Endothelial cell (in vitro differentiated cells): ENCODE data around the gene SH3RF1. TPM values are rescaled to one million over a fixed set of nuclear protein-coding genes. Genes with fewer than 3 reads are reported as not detected.
"Not testable (repeated sequence)": the region's sequence is repeated elsewhere in the genome, so short reads cannot be mapped to it uniquely, and the experiment has no call there.

Source experiments
- DNase-seq: peaks from one replicate; pipeline ENCODE4 v3.0.0; 2021; ENCODE audit warnings: low spot score
- H3K27ac Mint-ChIP-seq: one replicate; pipeline ENCODE4 v1.8.0; 2021; ENCODE audit warnings: mixed read lengths, inconsistent platforms; ENCODE audit not compliant: unreplicated experiment
- H3K27me3 Mint-ChIP-seq: one replicate; pipeline ENCODE4 v1.8.0; 2021; ENCODE audit warnings: mild to moderate bottlenecking, moderate library complexity, mixed read lengths, inconsistent platforms; ENCODE audit not compliant: unreplicated experiment
- H3K36me3 Mint-ChIP-seq: one replicate; pipeline ENCODE4 v1.8.0; 2021; ENCODE audit warnings: mild to moderate bottlenecking, low read depth, mixed read lengths, inconsistent platforms; ENCODE audit not compliant: unreplicated experiment
- H3K4me1 Mint-ChIP-seq: one replicate; pipeline ENCODE4 v1.8.0; 2021; ENCODE audit warnings: mild to moderate bottlenecking, mixed read lengths, inconsistent platforms; ENCODE audit not compliant: unreplicated experiment
- H3K4me3 Mint-ChIP-seq: one replicate; pipeline ENCODE4 v1.8.0; 2021; ENCODE audit warnings: mild to moderate bottlenecking, mixed read lengths, inconsistent platforms; ENCODE audit not compliant: unreplicated experiment
- H3K9me3 Mint-ChIP-seq: one replicate; pipeline ENCODE4 v1.8.0; 2021; ENCODE audit warnings: mixed read lengths, inconsistent platforms; ENCODE audit not compliant: unreplicated experiment
- total RNA-seq: library from RNA; stranded (reverse); fragmentation: NEBNext Ultra II Directional; extraction: Animal tissue kit (Norgen Biotek cat#: 25700); gene quantifications from one replicate; pipeline ENCODE4 v1.2.1, GENCODE V29; 2021; ENCODE audit not compliant: unreplicated experiment
- TF ChIP-seq, protein P1 (sequence below): fragments of 200-600 bp; sonication (generic); IDR thresholded peaks from one replicate; pipeline ENCODE4 v1.5.0; 2021; ENCODE audit warnings: antibody characterized with exemption; ENCODE audit not compliant: unreplicated experiment

The SH3RF1 gene
- total RNA-seq, 1 donor from 2014 or later: 23.5 TPM

GRCh38 chr4:169305651-169306050 is 34.9 kb upstream of the SH3RF1 start:
- H3K4me3 Mint-ChIP-seq: no peak overlapping the region
- TF ChIP-seq, protein P1, sequence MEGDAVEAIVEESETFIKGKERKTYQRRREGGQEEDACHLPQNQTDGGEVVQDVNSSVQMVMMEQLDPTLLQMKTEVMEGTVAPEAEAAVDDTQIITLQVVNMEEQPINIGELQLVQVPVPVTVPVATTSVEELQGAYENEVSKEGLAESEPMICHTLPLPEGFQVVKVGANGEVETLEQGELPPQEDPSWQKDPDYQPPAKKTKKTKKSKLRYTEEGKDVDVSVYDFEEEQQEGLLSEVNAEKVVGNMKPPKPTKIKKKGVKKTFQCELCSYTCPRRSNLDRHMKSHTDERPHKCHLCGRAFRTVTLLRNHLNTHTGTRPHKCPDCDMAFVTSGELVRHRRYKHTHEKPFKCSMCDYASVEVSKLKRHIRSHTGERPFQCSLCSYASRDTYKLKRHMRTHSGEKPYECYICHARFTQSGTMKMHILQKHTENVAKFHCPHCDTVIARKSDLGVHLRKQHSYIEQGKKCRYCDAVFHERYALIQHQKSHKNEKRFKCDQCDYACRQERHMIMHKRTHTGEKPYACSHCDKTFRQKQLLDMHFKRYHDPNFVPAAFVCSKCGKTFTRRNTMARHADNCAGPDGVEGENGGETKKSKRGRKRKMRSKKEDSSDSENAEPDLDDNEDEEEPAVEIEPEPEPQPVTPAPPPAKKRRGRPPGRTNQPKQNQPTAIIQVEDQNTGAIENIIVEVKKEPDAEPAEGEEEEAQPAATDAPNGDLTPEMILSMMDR: no peak
- H3K27me3 Mint-ChIP-seq: no peaks in the 10 kb centered on the region
- no peaks in the 10 kb centered on the region for H3K36me3 Mint-ChIP-seq
- no peaks in the 10 kb centered on the region for H3K9me3 Mint-ChIP-seq
- no peak for DNase-seq
- no peak overlapping the region for H3K27ac Mint-ChIP-seq
- H3K4me1 Mint-ChIP-seq: no peaks in the 10 kb centered on the region

DNA sequence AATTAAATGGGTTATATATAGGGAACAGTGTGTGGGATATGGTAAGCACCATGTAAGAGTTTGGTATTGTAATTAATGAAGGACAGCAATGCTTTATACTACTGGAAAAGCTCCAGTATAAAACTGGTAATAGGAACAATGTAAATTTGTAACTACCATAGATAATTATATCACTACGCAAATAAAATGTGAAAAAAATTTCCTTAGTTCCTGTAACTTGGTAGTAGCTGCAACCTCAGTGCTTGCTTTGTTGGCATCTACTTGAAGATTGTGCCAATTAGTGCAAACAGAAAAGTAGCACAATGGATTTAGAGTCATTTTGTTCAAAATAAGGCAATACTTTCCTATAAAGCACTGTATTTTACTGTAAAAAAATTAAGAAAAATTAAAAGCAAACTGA is 34.4 kb upstream of the SH3RF1 start:
- H3K4me1 Mint-ChIP-seq: no peaks in the 10 kb centered on the region
- no peaks in the 10 kb centered on the region for H3K27me3 Mint-ChIP-seq
- H3K27ac Mint-ChIP-seq: no peak overlapping the region
- no peak overlapping the region for H3K4me3 Mint-ChIP-seq
- DNase-seq: no peak
- TF ChIP-seq, protein P1: no peak
- H3K9me3 Mint-ChIP-seq: no peaks in the 10 kb centered on the region
- no peaks in the 10 kb centered on the region for H3K36me3 Mint-ChIP-seq

GRCh38 chr4:169295822-169296221 is 25.1 kb upstream of the SH3RF1 start:
- Mint-ChIP-seq H3K4me1 (no peaks in the 10 kb centered on the region), H3K4me3 (no peak overlapping the region), H3K9me3 (no peaks in the 10 kb centered on the region), H3K27ac (no peak overlapping the region), H3K27me3 (peaks cover 1% of the 10 kb centered on the region), H3K36me3 (no peaks in the 10 kb centered on the region)
- no peak for DNase-seq
- TF ChIP-seq, protein P1: no peak

- Mint-ChIP-seq H3K27ac (no peak overlapping the region), H3K4me1 (no peaks in the 10 kb centered on the region), H3K4me3 (no peak overlapping the region), H3K9me3 (no peaks in the 10 kb centered on the region), H3K27me3 (peaks cover 1% of the 10 kb centered on the region), H3K36me3 (no peaks in the 10 kb centered on the region)
- DNase-seq: no peak
- TF ChIP-seq, protein P1: no peak
These were observed 22.8 kb upstream of the SH3RF1 start for GRCh38 chr4:169293343-169294176.

- not testable (repeated sequence) for H3K27me3 Mint-ChIP-seq, DNase-seq, H3K9me3 Mint-ChIP-seq, H3K4me1 Mint-ChIP-seq, H3K36me3 Mint-ChIP-seq, H3K27ac Mint-ChIP-seq, H3K4me3 Mint-ChIP-seq
These were observed 17.2 kb upstream of the SH3RF1 start for GRCh38 chr4:169287983-169288382.
